DOHH2 (cell line): ENCODE results near the gene NOTCH1.

ENCODE experiments used
- H3F3A ChIP-seq: fragments of 200-600 bp; sonication (generic), shearing (Covaris generic); 2 replicates; pipeline ENCODE4 v1.6.0; 2016; ENCODE audit warnings: antibody characterized with exemption, mild to moderate bottlenecking; ENCODE audit not compliant: control insufficient read depth, insufficient read depth
- H3K27ac ChIP-seq: fragments of 200-600 bp; sonication (generic); 2 replicates; pipeline ENCODE4 v1.5.1; 2014; ENCODE audit warnings: low read depth, mild to moderate bottlenecking, low read length, moderate library complexity
- H3K27me3 ChIP-seq: fragments of 200-600 bp; sonication (generic); 2 replicates; pipeline ENCODE4 v1.6.1; 2014; ENCODE audit warnings: mild to moderate bottlenecking, low read length, mixed read lengths; ENCODE audit not compliant: control insufficient read depth
- H3K36me3 ChIP-seq: fragments of 200-600 bp; sonication (generic); 2 replicates; pipeline ENCODE4 v1.6.1; 2014; ENCODE audit warnings: mild to moderate bottlenecking, low read length, moderate library complexity, mixed read lengths; ENCODE audit not compliant: control insufficient read depth
- H3K4me1 ChIP-seq: fragments of 200-600 bp; sonication (generic); 2 replicates; pipeline ENCODE4 v1.6.1; 2014; ENCODE audit warnings: mild to moderate bottlenecking, low read length, mixed read lengths; ENCODE audit not compliant: control insufficient read depth
- H3K4me2 ChIP-seq: fragments of 200-600 bp; sonication (generic); 2 replicates; pipeline ENCODE4 v1.6.0; 2014; ENCODE audit warnings: mild to moderate bottlenecking, low read length, moderate library complexity
- H3K4me3 ChIP-seq: fragments of 200-600 bp; sonication (generic); 2 replicates; pipeline ENCODE4 v1.5.1; 2014; ENCODE audit warnings: mild to moderate bottlenecking, low read length, mixed read lengths
- H3K79me2 ChIP-seq: fragments of 200-600 bp; sonication (generic); 2 replicates; pipeline ENCODE4 v1.6.1; 2014; ENCODE audit warnings: mild to moderate bottlenecking, low read length, mixed read lengths; ENCODE audit not compliant: control insufficient read depth
- H3K9me2 ChIP-seq: fragments of 200-600 bp; sonication (generic); replicated peaks from 2 replicates; pipeline ENCODE4 v1.6.1; 2014; ENCODE audit warnings: mild to moderate bottlenecking, low read length, mixed read lengths; ENCODE audit not compliant: control insufficient read depth
- H3K9me3 ChIP-seq: fragments of 200-600 bp; sonication (generic); 2 replicates; pipeline ENCODE4 v1.6.1; 2014; ENCODE audit warnings: antibody characterized with exemption, low read length, mixed read lengths; ENCODE audit not compliant: control insufficient read depth, insufficient read depth
- H4K20me1 ChIP-seq: fragments of 200-600 bp; sonication (generic); 2 replicates; pipeline ENCODE4 v1.6.0; 2014; ENCODE audit warnings: low read depth, mild to moderate bottlenecking, antibody characterized with exemption, low read length, moderate library complexity; ENCODE audit not compliant: control insufficient read depth, insufficient read depth
- CTCF ChIP-seq: fragments of 200-600 bp; sonication (generic); IDR thresholded peaks from one replicate; pipeline ENCODE4 v1.5.1; 2014; ENCODE audit warnings: antibody characterized with exemption, mild to moderate bottlenecking, low read depth, low read length; ENCODE audit not compliant: poor library complexity, severe bottlenecking
- EZH2phosphoT487 ChIP-seq: fragments of 200-600 bp; sonication (generic); IDR thresholded peaks from 2 replicates; pipeline ENCODE4 v1.6.1; 2017; ENCODE audit warnings: borderline replicate concordance, mild to moderate bottlenecking, antibody characterized with exemption, low read length, moderate library complexity, mixed read lengths

The NOTCH1 gene

DNA sequence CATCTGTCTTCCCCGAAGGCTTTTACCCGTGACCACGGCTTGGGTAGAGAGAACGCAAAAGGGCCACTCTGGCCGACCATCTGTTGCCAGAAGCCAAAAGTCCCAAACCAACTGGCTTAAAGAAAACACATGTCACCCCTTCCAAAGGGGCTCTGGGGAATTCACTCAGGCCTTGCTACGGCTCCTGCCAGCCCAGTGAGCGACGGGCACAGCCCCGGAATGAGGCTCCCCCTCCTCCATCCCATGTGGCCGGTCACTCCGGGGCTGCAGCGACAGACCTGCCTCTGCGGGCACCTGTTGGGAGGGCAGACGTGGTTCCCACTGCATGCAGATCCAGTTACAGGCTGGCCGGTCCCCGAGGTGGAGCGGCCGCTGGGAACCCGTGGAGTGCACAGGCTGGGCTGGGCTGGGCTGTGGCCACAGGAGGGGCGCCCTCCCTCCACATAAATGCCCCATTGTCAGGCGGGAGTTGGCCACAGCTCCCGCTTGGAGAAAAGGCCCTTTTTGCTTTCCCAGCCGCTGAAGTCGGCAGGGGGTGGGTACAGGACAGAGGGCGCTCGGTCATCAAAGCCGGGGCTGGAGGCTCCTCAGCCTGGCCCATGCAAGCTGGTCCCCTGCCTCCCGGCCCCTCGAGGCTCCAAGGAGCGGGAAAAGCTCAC is 19.9 kb downstream of the NOTCH1 start:
- TF ChIP-seq CTCF (no peak), EZH2phosphoT487 (no peak)
- H3K79me2 ChIP-seq = peaks cover 6% of the 10 kb centered on the region

DNA sequence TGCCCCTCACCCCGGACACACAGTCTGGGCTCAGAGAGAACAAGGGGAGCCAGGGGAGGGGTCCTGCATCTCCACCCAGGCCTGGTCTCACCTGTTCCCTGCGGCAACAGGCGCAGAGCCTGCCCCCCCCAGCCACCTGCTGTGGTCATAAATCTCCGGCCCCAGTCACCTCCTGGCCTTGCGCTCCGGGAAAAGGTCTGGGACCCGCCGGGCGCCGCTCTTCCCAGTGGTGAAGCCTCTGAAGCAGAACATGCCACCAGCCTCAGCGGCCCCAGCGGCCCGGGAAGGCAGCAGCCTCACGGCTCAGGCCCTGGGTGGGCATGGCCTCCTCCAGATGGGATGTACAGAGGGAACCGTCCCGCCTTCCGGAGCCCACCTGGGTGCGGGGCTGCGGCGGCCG is 20.6 kb downstream of the NOTCH1 start:
- TF ChIP-seq EZH2phosphoT487 = no peak
- no peak for TF ChIP-seq CTCF
- Histone ChIP-seq H3K27me3 (no peaks in the 10 kb centered on the region), H3K9me3 (no peaks in the 10 kb centered on the region), H4K20me1 (peaks cover 12% of the 10 kb centered on the region; the same call in 1 of the 2 replicates), H3K79me2 (peaks cover 5% of the 10 kb centered on the region), H3K9me2 (no peaks in the 10 kb centered on the region), H3K4me1 (peaks cover 11% of the 10 kb centered on the region), H3F3A (no peaks in the 10 kb centered on the region), H3K27ac (no peak overlapping the region), H3K4me2 (no peak overlapping the region), H3K4me3 (no peak overlapping the region), H3K36me3 (no peaks in the 10 kb centered on the region)

More for the DNA sequence above, 19.9 kb downstream of the NOTCH1 start:
- Histone ChIP-seq H3K27ac (no peak overlapping the region), H3K9me3 (no peaks in the 10 kb centered on the region), H4K20me1 (peaks cover 12% of the 10 kb centered on the region; the same call in 1 of the 2 replicates), H3K9me2 (no peaks in the 10 kb centered on the region), H3K27me3 (no peaks in the 10 kb centered on the region), H3K4me2 (no peak overlapping the region), H3F3A (no peaks in the 10 kb centered on the region), H3K4me1 (peaks cover 17% of the 10 kb centered on the region), H3K36me3 (no peaks in the 10 kb centered on the region), H3K4me3 (no peak overlapping the region)

- Histone ChIP-seq H3K9me2 (no peaks in the 10 kb centered on the region), H3K4me3 (no peak overlapping the region), H3K27ac (no peak overlapping the region), H4K20me1 (no peaks in the 10 kb centered on the region), H3K27me3 (no peaks in the 10 kb centered on the region), H3K4me2 (no peak overlapping the region), H3F3A (no peaks in the 10 kb centered on the region), H3K4me1 (no peaks in the 10 kb centered on the region), H3K9me3 (no peaks in the 10 kb centered on the region), H3K79me2 (no peaks in the 10 kb centered on the region), H3K36me3 (peaks cover 11% of the 10 kb centered on the region; the same call in 1 of the 2 replicates)
- TF ChIP-seq EZH2phosphoT487 = no peak
- no peak for TF ChIP-seq CTCF
Measured at GRCh38 chr9:136522314-136523237, 23.3 kb downstream of the NOTCH1 start.
